Left lung (tissue), 10 donors: ENCODE data around the gene IL17B. TPM values are rescaled to one million over a fixed set of nuclear protein-coding genes. Genes with fewer than 3 reads are reported as not detected.
A peak's percentile ranks its signal among the peaks of the same experiment; 100 is the strongest.

ENCODE experiments used
- ATAC-seq: fragments of 200-7000 bp; cut with Tn5 transposase; one replicate; pipeline ENCODE4 v1.9.1; 2020; ENCODE audit warnings: moderate library complexity
- DNase-seq, 4 donors: peaks; one replicate each; pipeline ENCODE4 v3.0.0-alpha.2; 2013 to 2020
- H3K27ac ChIP-seq, 2 donors: fragments of 200-600 bp; sonication (generic) in 1 of 2; one replicate each; pipeline versions ENCODE4 v1.5.0 to v1.8.0; 2020 to 2021
- H3K27me3 ChIP-seq, 2 donors: fragments of 200-600 bp; sonication (generic) in 1 of 2; one replicate each; pipeline versions ENCODE4 v1.5.0 to v1.8.0; 2020 to 2021
- H3K36me3 ChIP-seq, 2 donors: fragments of 200-600 bp; sonication (generic) in 1 of 2; one replicate each; pipeline versions ENCODE4 v1.5.0 to v1.8.0; 2020 to 2021
- H3K4me1 ChIP-seq, 2 donors: fragments of 200-600 bp; one replicate each; pipeline ENCODE4 v1.8.0; 2021
- H3K4me3 ChIP-seq, 2 donors: fragments of 200-600 bp; sonication (generic) in 1 of 2; one replicate each; pipeline versions ENCODE4 v1.5.0 to v1.8.0; 2020 to 2021; ENCODE audit warnings: mild to moderate bottlenecking in 1 of 2
- H3K9me3 ChIP-seq, 2 donors: fragments of 200-600 bp; sonication (generic) in 1 of 2; one replicate each; pipeline versions ENCODE4 v1.5.0 to v1.8.0; 2020 to 2021
- CTCF ChIP-seq, 2 donors: fragments of 200-600 bp; sonication (generic) in 1 of 2; IDR thresholded peaks; one replicate each; pipeline versions ENCODE4 v1.5.0 to v1.8.0; 2021; ENCODE audit warnings: antibody characterized with exemption in 2 of 2
- intact Hi-C, 2 donors: fragments of 100-400 bp; cut with DNase I; formaldehyde crosslinking; loops; one replicate each; pipeline versions ENCODE4 v1.11.2 to v1.14.2; 2022
- polyA plus RNA-seq, 6 donors: library from polyadenylated mRNA; unstranded; fragments of 120-200 nt; gene quantifications; one replicate each; pipeline ENCODE4 v1.2.1, GENCODE V29; 2013; ENCODE audit not compliant: insufficient read length in 6 of 6
- total RNA-seq, 2 donors: library from RNA; stranded (reverse); fragmentation: NEBNext Ultra II Directional; extraction: Animal tissue kit (Norgen Biotek cat#: 25700); gene quantifications; one replicate each; pipeline ENCODE4 v1.2.1, GENCODE V29; 2021
- donor health status: DM: no; HTN: yes; CAD: no.
- donor health status: DM: no; HTN: no; CAD: no.

The IL17B gene
- total and polyA plus RNA-seq, 8 donors, result 0.42 to 1.9 (median 1.4) TPM; not detected in 1

GRCh38 chr5:149325166-149325735 is 53.8 kb downstream of the IL17B start:
- H3K9me3 ChIP-seq, result no peaks in the 10 kb centered on the region
- no peak for TF ChIP-seq CTCF (IDR thresholded peaks at IDR 0.05)
- peak overlapping the region in 1 of 2 donors; percentile 26 for H3K27ac ChIP-seq
- ATAC-seq, result no peak
- peaks cover 6 to 11% of the 10 kb centered on the region in 2 donors for H3K4me1 ChIP-seq
- DNase-seq, result no peak
- no peaks in the 10 kb centered on the region for H3K36me3 ChIP-seq
- no peaks in the 10 kb centered on the region for H3K27me3 ChIP-seq
- intact Hi-C loops, result no loop called here
- H3K4me3 ChIP-seq, result no peak overlapping the region

GRCh38 chr5:149324641-149325040 is 54.5 kb downstream of the IL17B start:
- H3K36me3 ChIP-seq, result no peaks in the 10 kb centered on the region
- H3K4me3 ChIP-seq, result no peak overlapping the region
- intact Hi-C loops, result no loop called here
- H3K27me3 ChIP-seq, result no peaks in the 10 kb centered on the region
- H3K4me1 ChIP-seq, result peaks cover 6 to 13% of the 10 kb centered on the region in 2 donors
- H3K27ac ChIP-seq, result peak overlapping the region in 1 of 2 donors; percentile 26
- DNase-seq (no peak), ATAC-seq (no peak)
- no peak for TF ChIP-seq CTCF (IDR thresholded peaks at IDR 0.05)
- H3K9me3 ChIP-seq, result no peaks in the 10 kb centered on the region

Other genes with a start within 250 kb of the IL17B start
- 10 to 100 TPM; 33.2 to 35.3 TPM for gene ABLIM3, start 237.8 kb downstream of the IL17B start, total RNA-seq
- gene ABLIM3, start 237.8 kb downstream of the IL17B start, polyA plus RNA-seq, result 100 to 1,000 TPM in 5 of 6 donors, 10 to 100 TPM in 1; 89.4 to 145 (median 113) TPM
- gene AFAP1L1, start 107.4 kb downstream of the IL17B start, total RNA-seq, result 10 to 100 TPM; 14.2 to 17.0 TPM
- gene AFAP1L1, start 107.4 kb downstream of the IL17B start, polyA plus RNA-seq, result 10 to 100 TPM; 38.8 to 46.6 (median 41.6) TPM
- 10 to 100 TPM; 12.3 to 15.9 TPM for gene GRPEL2, start 33.8 kb downstream of the IL17B start, total RNA-seq
- gene GRPEL2, start 33.8 kb downstream of the IL17B start, polyA plus RNA-seq, result 10 to 100 TPM; 23.7 to 25.1 (median 24.8) TPM
- 10 to 100 TPM in 1 of 2 donors, 1 to 10 TPM in 1; 9.0 to 10.5 TPM for gene PCYOX1L, start 21.2 kb downstream of the IL17B start, total RNA-seq
- 10 to 100 TPM; 15.1 to 17.9 (median 16.5) TPM for gene PCYOX1L, start 21.2 kb downstream of the IL17B start, polyA plus RNA-seq
- gene CSNK1A1, start 172.1 kb upstream of the IL17B start, total RNA-seq, result 100 to 1,000 TPM; 206 to 217 TPM
- 100 to 1,000 TPM; 196 to 218 (median 203) TPM for gene CSNK1A1, start 172.1 kb upstream of the IL17B start, polyA plus RNA-seq
- 1 to 10 TPM; 4.2 to 7.3 TPM for gene ARHGEF37, start 202.2 kb upstream of the IL17B start, total RNA-seq
- gene ARHGEF37, start 202.2 kb upstream of the IL17B start, polyA plus RNA-seq, result 1 to 10 TPM; 4.7 to 6.8 (median 5.2) TPM